Skeletal muscle satellite cell (primary cell): ENCODE measurements around the gene ADAP1.
"Not testable (repeated sequence)": the region's sequence is repeated elsewhere in the genome, so short reads cannot be mapped to it uniquely, and the experiment has no call there.

Source experiments
- H3K27me3 ChIP-seq: 2 replicates; pipeline ENCODE4 v1.7.0; 2013; ENCODE audit warnings: low read length; ENCODE audit not compliant: control insufficient read depth, insufficient read depth
- H3K36me3 ChIP-seq: 2 replicates; pipeline ENCODE4 v1.7.0; 2013; ENCODE audit warnings: mild to moderate bottlenecking, control low read depth, low read length; ENCODE audit not compliant: insufficient read depth
- H3K4me1 ChIP-seq: 2 replicates; pipeline ENCODE4 v1.7.0; 2013; ENCODE audit warnings: low read length; ENCODE audit not compliant: control insufficient read depth, insufficient read depth
- H3K4me2 ChIP-seq: 2 replicates; pipeline ENCODE4 v1.7.0; 2013; ENCODE audit warnings: mild to moderate bottlenecking, low read length
- H3K4me3 ChIP-seq: 2 replicates; pipeline ENCODE4 v1.7.0; 2013; ENCODE audit warnings: low read length
- H3K9ac ChIP-seq: 2 replicates; pipeline ENCODE4 v1.7.0; 2013; ENCODE audit warnings: mild to moderate bottlenecking, low read depth, low read length, moderate library complexity
- H3K9me3 ChIP-seq: replicated peaks from 2 replicates; pipeline ENCODE4 v1.7.0; 2013; ENCODE audit warnings: mild to moderate bottlenecking, control low read depth, low read length

The ADAP1 gene

DNA sequence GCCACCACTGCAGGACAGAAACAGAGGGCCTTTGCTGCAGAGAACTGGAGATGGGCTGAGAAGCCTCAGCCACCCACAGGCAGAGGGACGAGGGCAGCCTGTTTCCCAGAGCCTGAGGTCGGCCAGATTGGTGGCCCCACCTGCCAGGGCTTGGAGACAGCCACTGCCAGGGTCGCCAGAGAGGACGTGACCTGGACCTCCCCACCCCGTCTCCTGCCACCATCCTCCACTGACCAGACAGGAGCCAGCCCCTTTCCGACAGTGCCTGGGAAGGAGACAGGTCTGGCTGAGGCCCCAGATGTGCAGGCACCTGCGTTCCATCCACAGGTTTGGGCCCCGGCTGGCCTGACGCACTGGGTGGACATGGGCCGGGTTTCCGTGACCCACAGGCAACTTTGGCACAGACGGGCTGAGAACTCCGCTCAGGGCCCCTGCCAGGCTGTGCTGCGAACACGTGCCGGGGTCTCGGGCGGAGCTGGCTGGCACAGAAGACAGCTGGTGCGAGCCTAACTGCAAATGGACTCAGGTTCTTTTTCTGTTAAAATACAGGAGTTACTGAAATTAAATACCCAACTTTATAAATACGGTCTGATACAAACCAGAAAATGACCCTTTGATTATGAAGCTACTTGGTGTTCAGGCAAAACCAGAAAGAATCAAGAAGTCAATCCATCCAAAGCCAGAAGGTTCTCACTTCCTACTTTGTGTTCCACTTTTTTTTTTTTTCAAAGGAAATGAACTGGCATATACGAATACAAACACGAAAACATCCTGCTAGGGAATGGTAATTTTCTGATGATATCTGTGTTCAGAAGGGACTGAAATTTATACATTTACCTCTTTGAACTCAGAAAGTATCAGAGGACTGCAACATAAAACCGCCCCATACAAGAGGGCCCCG lies 14.0 kb upstream of the ADAP1 start:
- Histone ChIP-seq H3K27me3 (peaks cover 7% of the 10 kb centered on the region), H3K4me2 (no peak overlapping the region), H3K9ac (no peak overlapping the region), H3K4me3 (no peak overlapping the region), H3K36me3 (peaks cover 61% of the 10 kb centered on the region), H3K9me3 (no peaks in the 10 kb centered on the region), H3K4me1 (peaks cover 3% of the 10 kb centered on the region)

DNA sequence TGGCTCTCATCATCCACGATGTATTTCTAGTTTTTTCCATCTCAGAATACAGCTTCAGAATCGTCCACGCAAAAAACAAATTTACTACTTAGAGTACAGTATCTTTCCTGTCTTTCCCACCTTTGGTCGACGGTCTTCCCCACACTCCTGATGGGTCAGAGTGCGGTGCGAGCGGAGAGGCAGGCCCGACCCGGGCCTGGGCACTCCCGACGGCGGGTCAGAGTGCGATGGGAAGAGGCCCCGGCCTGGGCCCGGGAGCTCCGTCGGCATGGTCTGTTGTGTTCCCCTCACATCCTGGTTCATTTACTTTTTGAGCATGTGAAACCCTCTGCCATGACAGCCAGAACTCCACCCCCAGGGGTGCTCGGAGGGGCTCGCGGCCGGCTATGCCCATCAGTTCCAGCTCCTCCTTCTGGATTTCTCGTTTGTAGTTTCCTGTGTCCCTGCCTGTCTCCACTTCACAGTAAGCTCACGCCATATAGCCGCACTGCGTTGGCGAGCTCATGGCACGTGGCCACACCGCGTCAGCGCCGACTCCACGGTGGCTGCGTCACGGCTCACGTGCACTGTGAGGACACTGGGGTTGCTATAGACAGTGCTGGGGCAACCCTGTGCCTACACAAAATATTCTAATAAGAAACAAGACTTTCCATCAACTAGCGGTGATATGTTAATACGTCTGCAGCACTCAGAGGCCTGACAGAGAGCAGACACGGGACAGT lies 13.0 kb upstream of the ADAP1 start:
- Histone ChIP-seq H3K9me3 (no peaks in the 10 kb centered on the region), H3K9ac (no peak overlapping the region), H3K4me2 (no peak overlapping the region), H3K27me3 (peaks cover 11% of the 10 kb centered on the region), H3K4me1 (peaks cover 3% of the 10 kb centered on the region), H3K36me3 (peaks cover 52% of the 10 kb centered on the region), H3K4me3 (no peak overlapping the region)

DNA sequence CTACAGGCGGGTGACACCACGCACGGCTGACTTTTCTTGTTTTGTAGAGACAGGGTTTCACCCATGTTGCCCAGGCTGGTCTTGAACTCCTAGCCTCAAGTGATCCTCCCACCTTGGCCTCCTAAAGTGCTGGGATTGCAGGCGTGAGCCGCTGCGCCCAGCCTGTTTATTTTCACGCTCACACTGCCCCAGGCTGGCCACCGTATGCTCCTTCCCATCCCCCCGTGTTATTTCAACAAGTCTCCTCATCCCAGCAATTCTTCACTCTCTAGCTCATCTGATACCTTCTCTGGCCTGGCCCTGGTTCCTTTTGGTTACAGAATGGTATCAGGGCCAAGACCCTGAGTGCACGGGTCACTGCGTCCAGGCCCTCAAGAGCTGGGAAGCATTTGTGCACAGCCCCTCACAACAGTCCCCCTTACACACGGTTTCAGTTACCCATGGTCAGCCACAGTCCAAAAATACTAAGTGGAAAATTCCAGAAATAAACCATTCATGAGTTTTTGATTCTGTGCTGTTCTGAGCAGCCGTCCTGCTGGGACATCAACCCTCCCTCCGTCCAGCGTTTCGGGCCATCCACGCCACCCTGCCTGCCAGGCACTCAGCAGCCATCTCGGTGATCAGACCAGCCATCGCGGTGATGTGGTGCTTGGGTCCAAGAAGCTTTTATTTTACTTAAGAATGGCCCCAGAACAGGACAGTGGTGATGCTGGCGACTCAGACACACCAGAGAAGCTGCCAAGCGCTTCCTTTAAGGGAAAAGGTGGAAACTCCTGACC lies 12.0 kb upstream of the ADAP1 start:
- Histone ChIP-seq H3K4me1 (peaks cover 3% of the 10 kb centered on the region), H3K9me3 (no peaks in the 10 kb centered on the region), H3K4me2 (no peak overlapping the region), H3K9ac (no peak overlapping the region), H3K27me3 (peaks cover 16% of the 10 kb centered on the region), H3K4me3 (no peak overlapping the region), H3K36me3 (peaks cover 44% of the 10 kb centered on the region)

DNA sequence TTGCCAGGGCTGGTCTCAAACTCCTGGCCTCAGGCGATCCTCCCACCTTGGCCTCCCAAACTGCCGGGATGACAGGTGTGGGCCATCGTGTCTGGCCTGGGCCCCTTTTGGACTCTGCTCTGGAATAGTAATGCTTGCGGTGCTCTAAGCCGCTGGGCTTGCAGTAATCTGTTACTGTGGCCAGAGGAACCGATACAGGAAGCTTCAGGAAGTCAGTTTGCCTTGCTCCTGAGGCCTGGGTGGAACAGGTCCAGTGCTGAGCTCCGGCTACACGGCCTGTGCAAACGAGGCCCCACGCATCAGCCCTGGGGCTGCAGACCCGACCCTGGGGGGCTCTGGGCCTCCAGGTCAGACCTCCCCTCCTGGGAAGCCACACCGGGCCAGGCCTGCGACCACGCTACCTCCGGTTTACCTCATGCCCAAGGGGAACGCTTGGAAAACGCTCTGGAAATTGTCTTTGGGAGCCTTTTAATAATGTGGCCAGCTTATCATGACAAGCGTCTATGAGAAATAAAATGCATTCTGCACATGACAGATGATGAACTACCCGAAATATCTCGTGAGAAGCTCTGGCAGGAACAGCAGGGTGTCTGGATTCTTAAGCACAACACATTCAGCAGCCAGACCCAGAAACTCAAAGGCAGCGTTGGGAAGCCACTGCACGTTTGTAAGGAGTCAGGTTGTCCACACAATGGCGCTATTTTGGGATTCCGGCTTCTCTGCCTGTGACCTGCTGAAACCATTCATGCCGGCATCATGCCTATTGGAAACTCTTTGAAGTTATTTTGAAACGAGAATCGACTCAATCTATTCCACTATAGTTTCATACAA lies 10.1 kb upstream of the ADAP1 start:
- H3K4me3 ChIP-seq, result no peak overlapping the region
- H3K4me1 ChIP-seq, result peaks cover 3% of the 10 kb centered on the region
- H3K4me2 ChIP-seq, result no peak overlapping the region
- H3K36me3 ChIP-seq, result peaks cover 31% of the 10 kb centered on the region
- no peak overlapping the region for H3K9ac ChIP-seq
- H3K27me3 ChIP-seq, result peaks cover 16% of the 10 kb centered on the region
- no peaks in the 10 kb centered on the region for H3K9me3 ChIP-seq

DNA sequence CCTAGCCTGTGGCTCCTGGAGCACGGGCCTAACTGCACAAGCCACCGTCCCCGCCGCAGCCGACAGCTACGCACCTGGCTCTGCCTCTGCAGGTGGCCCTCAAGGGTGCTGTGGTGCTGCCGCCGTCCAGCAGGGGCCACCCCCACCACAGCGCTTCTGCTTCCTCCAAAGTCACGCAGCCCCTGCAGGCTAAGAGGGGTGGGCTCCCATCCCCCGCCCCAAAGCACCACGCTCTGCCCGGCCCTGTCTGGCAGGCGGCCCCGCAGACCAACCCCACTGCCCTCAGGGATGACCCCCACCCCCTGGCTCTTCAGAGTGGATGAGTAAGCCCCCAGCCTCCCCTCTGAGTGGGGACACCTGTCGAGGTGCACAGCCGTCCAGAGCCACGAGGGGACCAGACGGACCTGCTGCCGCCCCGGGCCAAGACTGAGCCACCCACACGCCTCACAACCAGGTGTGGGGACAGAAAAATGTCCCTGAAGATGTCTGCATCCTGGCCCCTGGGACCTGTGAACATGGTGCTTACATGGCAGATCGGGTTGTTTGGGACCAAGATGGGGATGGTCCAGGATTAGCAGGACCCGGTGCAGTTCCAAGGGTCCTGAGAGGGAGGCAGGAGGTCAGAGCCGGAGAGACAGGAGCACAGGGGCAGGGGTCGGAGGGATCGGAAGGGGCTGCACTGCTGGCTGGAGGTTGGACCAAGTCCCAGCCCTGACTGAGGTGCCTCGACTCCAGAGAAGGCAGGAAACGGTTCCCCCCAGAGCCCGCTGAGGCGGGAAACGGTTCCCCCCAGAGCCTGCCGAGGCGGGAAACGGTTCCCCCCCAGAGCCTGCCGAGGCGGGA lies 9.0 kb upstream of the ADAP1 start:
- no peak overlapping the region for H3K9ac ChIP-seq

DNA sequence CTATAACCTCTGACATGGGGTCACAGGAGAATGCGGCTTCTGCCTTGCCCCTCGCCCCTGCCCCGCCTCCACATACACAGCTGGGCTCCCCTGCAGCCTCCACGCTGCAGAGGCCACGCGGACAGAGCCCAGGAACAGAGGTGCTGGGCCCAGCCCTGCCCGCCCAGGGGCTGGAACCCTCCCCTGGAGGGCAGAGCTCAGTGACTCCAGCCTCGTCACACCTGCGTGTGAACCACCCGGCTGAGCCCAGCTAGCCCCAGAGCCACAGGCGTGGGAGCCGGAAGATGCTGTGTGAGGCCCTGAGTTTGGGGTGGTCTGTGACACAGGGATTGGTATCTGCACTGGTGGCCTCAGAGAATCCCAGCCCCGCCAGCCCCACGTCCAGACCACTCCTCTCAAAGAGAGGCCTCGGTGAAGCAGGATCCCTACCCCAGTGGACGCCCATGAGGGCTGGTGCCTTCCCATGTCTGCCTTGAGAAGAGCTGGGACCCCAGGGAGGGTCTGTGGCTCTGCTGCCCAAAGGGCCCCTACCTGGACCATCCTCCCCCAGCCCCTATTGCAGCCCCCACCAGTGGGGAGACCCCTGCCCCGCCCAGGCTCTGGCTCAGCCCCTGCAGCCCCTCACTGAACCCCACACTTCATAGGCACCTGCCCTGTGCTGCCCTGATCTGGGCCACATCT lies 8.1 kb upstream of the ADAP1 start:
- Histone ChIP-seq H3K36me3 (peaks cover 12% of the 10 kb centered on the region), H3K9me3 (no peaks in the 10 kb centered on the region), H3K4me3 (no peak overlapping the region), H3K4me1 (peaks cover 3% of the 10 kb centered on the region), H3K9ac (no peak overlapping the region), H3K27me3 (peaks cover 26% of the 10 kb centered on the region), H3K4me2 (no peak overlapping the region)

More for the DNA sequence above, 9.0 kb upstream of the ADAP1 start:
- Histone ChIP-seq H3K4me1 (peaks cover 3% of the 10 kb centered on the region), H3K4me3 (no peak overlapping the region), H3K9me3 (no peaks in the 10 kb centered on the region), H3K4me2 (no peak overlapping the region), H3K27me3 (peaks cover 17% of the 10 kb centered on the region), H3K36me3 (peaks cover 21% of the 10 kb centered on the region)

DNA sequence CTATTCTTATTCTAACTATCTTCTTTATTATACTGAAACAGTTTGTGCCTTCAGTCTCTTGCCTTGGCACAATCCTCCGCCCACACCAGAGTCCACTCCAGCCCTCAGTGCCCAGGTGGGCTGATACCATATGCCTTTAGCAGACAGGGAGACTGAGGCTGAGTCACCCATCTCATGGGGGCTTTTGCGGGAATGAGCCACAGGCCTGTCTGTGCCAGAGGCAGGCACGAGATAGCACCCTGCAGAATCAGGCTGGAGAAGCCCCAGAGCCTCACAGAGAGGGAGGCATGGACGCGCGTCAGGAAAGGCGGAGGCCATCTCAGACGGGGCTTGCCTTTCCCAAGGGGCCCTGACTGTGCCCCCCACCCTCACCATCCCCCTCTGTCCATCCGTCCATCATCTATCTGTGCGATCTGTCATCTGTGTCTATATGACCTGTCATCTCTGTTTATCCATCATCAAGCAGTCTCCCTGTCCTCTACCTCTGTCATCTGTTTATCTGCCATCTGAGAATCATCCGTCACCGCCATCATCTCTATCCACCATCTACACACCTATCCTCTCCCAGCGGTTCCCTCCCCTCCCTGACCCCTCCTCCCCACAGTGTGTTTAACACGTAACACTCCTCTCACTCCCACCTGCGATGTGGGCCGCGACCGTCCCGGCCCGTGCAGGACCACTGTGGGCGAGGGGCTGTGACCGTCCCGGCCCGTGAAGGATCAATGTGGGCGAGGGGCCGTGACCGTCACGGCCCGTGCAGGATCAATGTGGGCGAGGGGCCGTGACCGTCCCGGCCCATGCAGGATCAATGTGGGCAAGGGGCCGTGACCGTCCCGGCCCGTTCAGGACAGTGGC lies 7.3 kb upstream of the ADAP1 start:
- Histone ChIP-seq H3K9me3 (no peaks in the 10 kb centered on the region), H3K9ac (no peak overlapping the region), H3K4me2 (no peak overlapping the region), H3K36me3 (peaks cover 4% of the 10 kb centered on the region), H3K4me1 (peaks cover 3% of the 10 kb centered on the region), H3K4me3 (no peak overlapping the region), H3K27me3 (peaks cover 32% of the 10 kb centered on the region)

DNA sequence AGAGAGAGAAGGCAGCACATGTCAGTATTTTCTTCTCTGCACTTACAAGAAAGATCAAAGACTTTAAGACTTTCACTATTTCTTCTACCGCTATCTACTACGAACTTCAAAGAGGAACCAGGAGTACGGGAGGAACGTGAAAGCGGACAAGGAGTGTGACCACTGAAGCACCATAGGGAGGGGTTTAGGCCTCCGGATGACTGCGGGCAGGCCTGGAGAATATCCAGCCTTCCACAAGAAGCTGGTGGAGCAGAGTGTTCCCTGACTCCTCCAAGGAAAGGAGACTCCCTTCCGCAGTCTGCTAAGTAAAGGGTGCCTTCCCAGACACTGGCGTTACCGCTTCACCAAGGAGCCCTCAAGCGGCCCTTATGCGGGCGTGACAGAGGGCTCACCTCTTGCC lies 6.5 kb upstream of the ADAP1 start:
- not testable (repeated sequence) for H3K4me1 ChIP-seq

DNA sequence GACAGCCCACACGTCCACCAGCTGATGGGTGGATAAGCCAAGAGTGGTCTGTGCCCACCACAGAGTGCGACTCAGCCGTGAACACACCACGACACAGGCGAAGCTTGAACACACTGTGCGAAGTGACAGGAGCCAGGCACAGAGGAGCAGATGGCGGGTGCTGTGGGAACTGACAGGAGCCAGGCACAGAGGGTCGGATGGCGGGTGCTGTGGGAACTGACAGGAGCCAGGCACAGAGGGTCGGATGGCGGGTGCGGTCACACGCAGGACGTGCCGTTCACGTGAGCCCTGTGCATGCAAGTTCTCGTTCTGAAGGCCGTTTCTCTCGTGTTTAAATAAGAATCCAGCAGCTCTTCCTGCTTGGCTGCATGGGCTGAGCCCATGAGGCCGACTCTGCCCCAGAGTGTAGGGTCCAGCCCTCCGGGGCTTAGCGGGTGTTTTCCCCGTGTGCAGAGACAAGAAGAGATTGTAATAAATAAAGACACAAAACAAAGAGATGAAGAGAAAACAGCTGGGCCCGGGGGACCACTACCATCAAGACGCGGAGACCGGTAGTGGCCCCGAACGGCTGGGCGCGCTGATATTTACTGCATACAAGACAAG lies 5.9 kb upstream of the ADAP1 start:
- Histone ChIP-seq H3K9ac (no peak overlapping the region), H3K27me3 (peaks cover 37% of the 10 kb centered on the region), H3K4me2 (no peak overlapping the region), H3K36me3 (no peaks in the 10 kb centered on the region), H3K4me3 (no peak overlapping the region), H3K9me3 (no peaks in the 10 kb centered on the region), H3K4me1 (peaks cover 2% of the 10 kb centered on the region)

More for the DNA sequence above, 6.5 kb upstream of the ADAP1 start:
- H3K36me3 ChIP-seq, H3K9me3 ChIP-seq, H3K4me3 ChIP-seq, H3K4me2 ChIP-seq, H3K9ac ChIP-seq: not testable (repeated sequence)
- peaks cover 34% of the 10 kb centered on the region for H3K27me3 ChIP-seq
